Activated CD8-positive, alpha-beta memory T cell treated with anti-CD3 and anti-CD28 coated beads for 48 hours (primary cell): Measurements from ENCODE around the gene BIRC3.
"Not testable (repeated sequence)": the region's sequence is repeated elsewhere in the genome, so short reads cannot be mapped to it uniquely, and the experiment has no call there.

ENCODE experiments used
- DNase-seq, 3 experiments: peaks; one replicate each; pipeline ENCODE4 v3.0.0-alpha.2; 2020; ENCODE audit warnings: low read depth in 2 of 3, low spot score in 2 of 3

BIRC3 gene

GRCh38 chr11:102323542-102324251 lies 6.4 kb downstream of the BIRC3 start:
- no peak for DNase-seq

GRCh38 chr11:102325088-102325487 lies 7.8 kb downstream of the BIRC3 start:
- DNase-seq, result no peak

GRCh38 chr11:102328748-102329147 lies 11.5 kb downstream of the BIRC3 start:
- DNase-seq, result no peak

- DNase-seq, result no peak
Measured at GRCh38 chr11:102330231-102330630, 12.9 kb downstream of the BIRC3 start.

- no peak for DNase-seq
Measured at GRCh38 chr11:102331341-102331740, 14.1 kb downstream of the BIRC3 start.

GRCh38 chr11:102332611-102332994 lies 15.3 kb downstream of the BIRC3 start:
- DNase-seq, result no peak

GRCh38 chr11:102338479-102339010 lies 21.3 kb downstream of the BIRC3 start:
- no peak for DNase-seq

GRCh38 chr11:102341311-102341710 lies 24.0 kb downstream of the BIRC3 start:
- DNase-seq, result not testable (repeated sequence)

GRCh38 chr11:102341844-102342318 lies 24.6 kb downstream of the BIRC3 start:
- no peak for DNase-seq

GRCh38 chr11:102343809-102344208 lies 26.5 kb downstream of the BIRC3 start:
- DNase-seq, result no peak

- DNase-seq, result no peak
Measured at GRCh38 chr11:102345904-102346303, 28.6 kb downstream of the BIRC3 start.

- no peak for DNase-seq
Measured at GRCh38 chr11:102346456-102346747, 29.1 kb downstream of the BIRC3 start.

GRCh38 chr11:102346748-102347461 lies 29.6 kb downstream of the BIRC3 start, which contains the start of gene BIRC2:
BIRC2 (plus strand) TSS chr11:102347214; CDS start chr11:102349855, 2,641 bp downstream.
- DNase-seq, result peak; percentile 91 to 96 (median 92)

- DNase-seq, result no peak
Measured at GRCh38 chr11:102347462-102348370, 30.4 kb downstream of the BIRC3 start.

GRCh38 chr11:102357116-102357515 lies 39.8 kb downstream of the BIRC3 start:
- DNase-seq, result no peak

GRCh38 chr11:102359372-102359771 lies 42.1 kb downstream of the BIRC3 start:
- DNase-seq, result no peak

- DNase-seq, result no peak
Measured at GRCh38 chr11:102360681-102361080, 43.4 kb downstream of the BIRC3 start.

- DNase-seq, result no peak
Measured at GRCh38 chr11:102361086-102362031, 44.1 kb downstream of the BIRC3 start.

- no peak for DNase-seq
Measured at GRCh38 chr11:102364991-102365390, 47.7 kb downstream of the BIRC3 start.

- no peak for DNase-seq
Measured at GRCh38 chr11:102367364-102367763, 50.1 kb downstream of the BIRC3 start.
